Neural cell (in vitro differentiated cells): ENCODE data around the gene SRD5A1. TPM values are rescaled to one million over a fixed set of nuclear protein-coding genes. Genes with fewer than 3 reads are reported as not detected.

ENCODE experiments used
- H2AFZ ChIP-seq: fragments of 200-600, 300-800 bp; sonication (generic), shearing (Covaris generic); 2 replicates; pipeline ENCODE4 v1.6.0; 2014; ENCODE audit warnings: low read depth, mild to moderate bottlenecking, antibody characterized with exemption, low read length, moderate library complexity
- H3F3A ChIP-seq: fragments of 200-600 bp; shearing (Covaris generic); 2 replicates; pipeline ENCODE4 v1.6.1; 2016; ENCODE audit warnings: mild to moderate bottlenecking, moderate library complexity, mixed read lengths, antibody characterized with exemption, low read length; ENCODE audit not compliant: insufficient read depth, poor library complexity, severe bottlenecking
- H3K27ac ChIP-seq: fragments of 200-600, 300-800 bp; sonication (generic), shearing (Covaris generic); 2 replicates; pipeline ENCODE4 v1.5.1; 2014; ENCODE audit warnings: mild to moderate bottlenecking, low read length, moderate library complexity
- H3K27me3 ChIP-seq: fragments of 300-800, 200-600 bp; sonication (generic), shearing (Covaris generic); 2 replicates; pipeline ENCODE4 v1.6.0; 2014; ENCODE audit warnings: mild to moderate bottlenecking, low read depth, low read length, moderate library complexity; ENCODE audit not compliant: insufficient read depth
- H3K36me3 ChIP-seq: fragments of 300-800, 200-600 bp; sonication (generic), shearing (Covaris generic); 2 replicates; pipeline ENCODE4 v1.5.1; 2014; ENCODE audit warnings: mild to moderate bottlenecking, antibody characterized with exemption, low read length, moderate library complexity; ENCODE audit not compliant: insufficient read depth
- H3K4me2 ChIP-seq: fragments of 300-800, 200-600 bp; sonication (generic), shearing (Covaris generic); 2 replicates; pipeline ENCODE4 v1.6.0; 2014; ENCODE audit warnings: mild to moderate bottlenecking, low read length
- H3K4me3 ChIP-seq: fragments of 300-800, 200-600 bp; sonication (generic), shearing (Covaris generic); 2 replicates; pipeline ENCODE4 v1.5.1; 2014; ENCODE audit warnings: mild to moderate bottlenecking, low read length, moderate library complexity
- H3K79me2 ChIP-seq: fragments of 200-600 bp; shearing (Covaris generic); replicated peaks from 2 replicates; pipeline ENCODE4 v1.6.0; 2014; ENCODE audit warnings: mild to moderate bottlenecking, low read length, moderate library complexity; ENCODE audit not compliant: insufficient read depth
- H3K9ac ChIP-seq: fragments of 300-800, 200-600 bp; sonication (generic), shearing (Covaris generic); 2 replicates; pipeline ENCODE4 v1.6.1; 2016; ENCODE audit warnings: mild to moderate bottlenecking, low read length, mixed read lengths
- H3K9me2 ChIP-seq: fragments of 200-600 bp; shearing (Covaris generic); 2 replicates; pipeline ENCODE4 v1.6.1; 2016; ENCODE audit warnings: mild to moderate bottlenecking, low read length, mixed read lengths; ENCODE audit not compliant: insufficient read depth
- H3K9me3 ChIP-seq: fragments of 200-600, 300-800 bp; sonication (generic), shearing (Covaris generic); 2 replicates; pipeline ENCODE4 v1.6.1; 2016; ENCODE audit warnings: mild to moderate bottlenecking, mixed run types, low read length, moderate library complexity, mixed read lengths
- H4K20me1 ChIP-seq: fragments of 200-600 bp; shearing (Covaris generic); 2 replicates; pipeline ENCODE4 v1.6.1; 2016; ENCODE audit warnings: mild to moderate bottlenecking, mixed run types; ENCODE audit not compliant: insufficient read depth
- CTCF ChIP-seq: fragments of 450-650 bp; IDR thresholded peaks from 2 replicates; pipeline ENCODE4 v1.5.1; 2014; ENCODE audit warnings: antibody characterized with exemption, mild to moderate bottlenecking, moderate library complexity; ENCODE audit not compliant: poor library complexity, severe bottlenecking
- EP300 ChIP-seq: fragments of 450-650 bp; conservative IDR thresholded peaks from 2 replicates; pipeline ENCODE4 v1.6.1; 2014; ENCODE audit warnings: antibody characterized with exemption, mild to moderate bottlenecking, moderate library complexity; ENCODE audit not compliant: poor library complexity, severe bottlenecking
- EZH2 ChIP-seq: fragments of 200-600, 300-800 bp; shearing (Covaris generic), sonication (generic); IDR thresholded peaks from 2 replicates; pipeline ENCODE4 v1.6.1; 2014; ENCODE audit warnings: antibody characterized with exemption, low read length, borderline replicate concordance, mild to moderate bottlenecking; ENCODE audit not compliant: insufficient read depth, poor library complexity, severe bottlenecking
- MXI1 ChIP-seq: fragments of 450-650 bp; conservative IDR thresholded peaks from 2 replicates; pipeline ENCODE4 v1.6.1; 2014; ENCODE audit warnings: antibody characterized with exemption, mild to moderate bottlenecking; ENCODE audit not compliant: poor library complexity, severe bottlenecking
- POLR2AphosphoS5 ChIP-seq: IDR thresholded peaks from 2 replicates; pipeline ENCODE4 v1.6.1; 2012
- RAD21 ChIP-seq: fragments of 450-650 bp; conservative IDR thresholded peaks from 2 replicates; pipeline ENCODE4 v1.6.1; 2014; ENCODE audit warnings: antibody characterized with exemption, mild to moderate bottlenecking, moderate library complexity
- REST ChIP-seq: IDR thresholded peaks from 2 replicates; pipeline ENCODE4 v1.6.1; 2012; ENCODE audit warnings: borderline replicate concordance
- SMC3 ChIP-seq: fragments of 450-650 bp; conservative IDR thresholded peaks from 2 replicates; pipeline ENCODE4 v1.6.1; 2014; ENCODE audit warnings: antibody characterized with exemption, mild to moderate bottlenecking, moderate library complexity; ENCODE audit not compliant: poor library complexity
- TAF1 ChIP-seq: IDR thresholded peaks from 2 replicates; pipeline ENCODE4 v1.6.1; 2012; ENCODE audit warnings: low read depth
- polyA plus RNA-seq: library from polyadenylated mRNA; depleted of rRNA; stranded (reverse); fragments of >200 nt; gene quantifications from 2 replicates; pipeline ENCODE4 v1.2.3, GENCODE V29; 2014

SRD5A1 gene
- polyA plus RNA-seq, 1 donor from 2014 or later = 122 TPM

GRCh38 chr5:6636293-6636692 lies 3.1 kb downstream of the SRD5A1 start:
- Histone ChIP-seq H3K27me3 (no peaks in the 10 kb centered on the region), H3K27ac (no peak overlapping the region), H3K9me3 (no peaks in the 10 kb centered on the region), H4K20me1 (no peaks in the 10 kb centered on the region), H3K36me3 (no peaks in the 10 kb centered on the region), H3K9ac (no peak overlapping the region), H3K4me2 (no peak overlapping the region), H3F3A (no peaks in the 10 kb centered on the region), H2AFZ (no peak overlapping the region), H3K9me2 (no peaks in the 10 kb centered on the region), H3K4me3 (no peak overlapping the region), H3K79me2 (peaks cover 25% of the 10 kb centered on the region)
- TF ChIP-seq EP300 (no peak), REST (no peak), RAD21 (no peak), MXI1 (no peak), TAF1 (no peak), SMC3 (no peak), CTCF (no peak), POLR2AphosphoS5 (no peak)

GRCh38 chr5:6637022-6637421 lies 3.8 kb downstream of the SRD5A1 start:
- H3K4me3 ChIP-seq = no peak overlapping the region
- H3F3A ChIP-seq = no peaks in the 10 kb centered on the region
- no peak overlapping the region for H2AFZ ChIP-seq
- no peak overlapping the region for H3K27ac ChIP-seq
- no peaks in the 10 kb centered on the region for H3K36me3 ChIP-seq
- no peak overlapping the region for H3K9ac ChIP-seq
- H3K9me3 ChIP-seq = no peaks in the 10 kb centered on the region
- H3K9me2 ChIP-seq = no peaks in the 10 kb centered on the region
- TF ChIP-seq TAF1 (no peak), EP300 (no peak)
- H3K4me2 ChIP-seq = no peak overlapping the region
- H3K79me2 ChIP-seq = peaks cover 17% of the 10 kb centered on the region
- H4K20me1 ChIP-seq = no peaks in the 10 kb centered on the region
- no peaks in the 10 kb centered on the region for H3K27me3 ChIP-seq

GRCh38 chr5:6637590-6637989 lies 4.3 kb downstream of the SRD5A1 start:
- no peak overlapping the region for H3K9ac ChIP-seq
- H2AFZ ChIP-seq = no peak overlapping the region
- H4K20me1 ChIP-seq = no peaks in the 10 kb centered on the region
- TF ChIP-seq REST (no peak), CTCF (no peak), SMC3 (no peak), EZH2 (no peak), EP300 (no peak), TAF1 (no peak), POLR2AphosphoS5 (no peak), RAD21 (no peak), MXI1 (no peak)
- H3F3A ChIP-seq = no peaks in the 10 kb centered on the region
- no peak overlapping the region for H3K27ac ChIP-seq
- H3K9me3 ChIP-seq = no peaks in the 10 kb centered on the region
- H3K36me3 ChIP-seq = no peaks in the 10 kb centered on the region
- H3K9me2 ChIP-seq = no peaks in the 10 kb centered on the region
- no peak overlapping the region for H3K4me2 ChIP-seq
- peaks cover 12% of the 10 kb centered on the region for H3K79me2 ChIP-seq
- no peaks in the 10 kb centered on the region for H3K27me3 ChIP-seq
- no peak overlapping the region for H3K4me3 ChIP-seq
